K562 (cell line): ENCODE data around the gene TBC1D2B. TPM values are rescaled to one million over a fixed set of nuclear protein-coding genes. Genes with fewer than 3 reads are reported as not detected.

ENCODE experiments used
- ARNT ChIP-seq, 2 experiments: fragments of 450-650 bp; IDR thresholded peaks; 2 replicates each; pipeline ENCODE4 v1.6.1; 2016; ENCODE audit warnings: mild to moderate bottlenecking in 1 of 2
- BDP1 ChIP-seq: IDR thresholded peaks from 3 replicates; pipeline ENCODE4 v1.6.1; 2011; ENCODE audit not compliant: insufficient read length, insufficient read depth
- C11orf30 ChIP-seq: fragments of 450-650 bp; IDR thresholded peaks from 2 replicates; pipeline ENCODE4 v1.6.1; 2016; ENCODE audit warnings: low read depth, mild to moderate bottlenecking
- CBFA2T2 ChIP-seq: fragments of 450-650 bp; conservative IDR thresholded peaks from 2 replicates; pipeline ENCODE4 v1.6.1; 2017; ENCODE audit warnings: mild to moderate bottlenecking
- MAFF ChIP-seq: IDR thresholded peaks from 2 replicates; pipeline ENCODE4 v1.6.1; 2012; ENCODE audit warnings: low read length, improper control_type of control experiment
- MAFG ChIP-seq: fragments of 450-650 bp; conservative IDR thresholded peaks from 2 replicates; pipeline ENCODE4 v1.6.1; 2016; ENCODE audit warnings: missing genetic modification characterization, missing compliant biosample characterization
- MAFK ChIP-seq: IDR thresholded peaks from 2 replicates; pipeline ENCODE4 v1.6.1; 2011; ENCODE audit warnings: low read length, improper control_type of control experiment
- PCBP1 ChIP-seq: fragments of 200-400 bp; formaldehyde crosslinking; IDR thresholded peaks from 2 replicates; pipeline ENCODE4 v1.6.1; 2018; ENCODE audit warnings: mild to moderate bottlenecking, low read depth, low read length; ENCODE audit not compliant: poor library complexity, severe bottlenecking
- polyA plus RNA-seq, 8 experiments: library from polyadenylated mRNA; depleted of rRNA in 4 of 8; stranded (reverse) in 5 of 8; unstranded in 3 of 8; fragments of >200 nt; fragmentation: Nextera tagmentation in 2 of 8; fragmentation: Illumina TruSeq in 1 of 8; extraction: Ambion mirVana in 2 of 8; extraction: Trizol in 1 of 8; gene quantifications; 2 replicates each; pipeline versions ENCODE4 v1.2.1 to v1.2.3, GENCODE V29; 2011 to 2014; ENCODE audit warnings: inconsistent platforms in 1 of 8, missing spikeins in 1 of 8
- total RNA-seq, 7 experiments: library from RNA; depleted of rRNA in 6 of 7; stranded (reverse); fragments of >200 nt in 6 of 7; fragmentation: Illumina TruSeq in 2 of 7; extraction: Trizol in 2 of 7; gene quantifications; 2 replicates each; pipeline versions ENCODE4 v1.2.1 to v1.2.3, GENCODE V29; 2011 to 2021; ENCODE audit warnings: low replicate concordance in 1 of 7
- TF ChIP-seq, protein P1 (sequence below): fragments of 250-450 bp; sonication (Bioruptor Pico); IDR thresholded peaks from 2 replicates; pipeline ENCODE4 v1.5.0; 2021; ENCODE audit warnings: mild to moderate bottlenecking, moderate library complexity
- TF ChIP-seq, protein P2 (sequence below): fragments of 450-650 bp; formaldehyde crosslinking; IDR thresholded peaks from 2 replicates; pipeline ENCODE4 v1.4.0; 2022; ENCODE audit warnings: mild to moderate bottlenecking, moderate library complexity

Gene TBC1D2B
- total and polyA plus RNA-seq, 9 of the 15 experiments (the other 6 are each of a cell fraction or from before 2014, with no cell fraction given): 0.15 to 16.3 (median 8.9) TPM

DNA sequence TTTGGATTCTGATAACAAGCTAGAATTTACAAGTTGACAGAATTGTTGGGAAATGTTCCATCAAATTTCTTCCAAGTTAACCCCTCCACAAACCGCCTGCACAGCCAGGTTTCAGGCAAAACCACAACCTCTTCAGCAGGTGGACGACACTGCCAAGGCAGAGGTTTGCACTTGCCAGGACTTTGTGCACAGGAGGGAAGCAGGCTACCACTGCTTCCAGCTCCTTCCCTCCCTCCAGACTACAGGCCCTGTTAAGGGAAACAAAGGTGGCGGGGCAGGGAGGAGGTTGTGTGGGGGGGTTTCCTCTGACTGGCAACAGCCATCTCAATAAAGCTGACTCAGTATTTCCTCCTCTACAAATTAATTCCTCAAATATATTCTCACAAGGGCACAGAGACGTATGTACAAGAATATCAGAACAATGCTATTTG, 42.2 kb downstream of the TBC1D2B start (continued):
- TF ChIP-seq BDP1: no peak
- no peak for TF ChIP-seq CBFA2T2
- peak; percentile 87 for TF ChIP-seq C11orf30
- TF ChIP-seq MAFG (tag): peak; percentile 80
- peak; percentile 77 for TF ChIP-seq MAFF
- TF ChIP-seq ARNT (IDR thresholded peaks at IDR 0.05): no peak
- TF ChIP-seq MAFK: peak; percentile 76
- no peak for TF ChIP-seq PCBP1
- TF ChIP-seq, protein P1, sequence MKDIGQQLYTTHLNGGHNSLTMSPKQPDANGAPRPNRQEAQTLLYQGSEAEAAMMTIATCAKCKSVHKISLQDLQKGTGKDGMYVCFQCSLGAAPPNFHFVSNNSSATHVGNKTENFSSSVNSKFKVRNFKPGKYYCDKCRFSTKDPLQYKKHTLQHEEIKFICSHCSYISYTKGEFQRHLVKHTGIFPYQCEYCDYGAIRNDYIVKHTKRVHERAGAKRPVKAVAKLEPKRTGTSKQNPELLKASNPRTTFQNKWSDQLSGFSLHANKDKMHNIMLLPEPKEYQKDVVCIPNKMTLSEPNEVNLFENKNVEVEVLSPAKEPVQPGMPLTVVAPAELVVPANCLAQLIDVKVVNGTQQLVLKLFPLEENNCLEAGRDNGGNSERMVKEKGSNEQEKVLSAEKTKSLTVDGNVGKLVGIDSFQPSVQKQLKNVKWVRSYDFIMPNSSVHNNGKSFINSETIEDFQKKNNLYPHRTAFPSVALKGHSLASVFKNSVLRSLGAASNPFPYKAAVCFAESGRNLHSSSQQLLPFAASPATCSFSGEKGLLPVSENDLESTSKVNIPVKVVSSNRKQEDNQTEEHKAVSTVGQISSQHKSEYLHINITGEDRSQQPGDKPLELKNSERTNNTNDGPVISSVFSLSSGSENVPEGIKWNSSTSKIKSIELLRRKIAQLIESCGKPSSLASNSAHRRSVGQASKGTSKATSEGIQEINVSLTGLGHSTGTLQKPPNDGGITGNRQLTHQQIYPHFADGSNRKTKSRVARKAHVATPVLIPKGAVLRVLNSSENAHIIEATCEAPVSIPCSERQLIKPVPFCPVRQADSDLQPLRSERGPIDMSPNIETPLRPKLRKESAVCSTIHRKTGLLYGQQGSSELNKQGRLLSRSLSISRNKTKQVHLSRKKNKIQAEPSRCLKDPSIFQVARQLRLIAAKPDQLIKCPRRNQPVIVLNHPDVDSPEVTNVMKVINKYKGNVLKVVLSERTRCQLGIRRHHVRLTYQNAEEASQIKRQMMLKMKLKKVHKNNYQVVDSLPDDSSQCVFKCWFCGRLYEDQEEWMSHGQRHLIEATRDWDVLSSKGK (CRISPR knock-in tag): no peak
- TF ChIP-seq, protein P2, sequence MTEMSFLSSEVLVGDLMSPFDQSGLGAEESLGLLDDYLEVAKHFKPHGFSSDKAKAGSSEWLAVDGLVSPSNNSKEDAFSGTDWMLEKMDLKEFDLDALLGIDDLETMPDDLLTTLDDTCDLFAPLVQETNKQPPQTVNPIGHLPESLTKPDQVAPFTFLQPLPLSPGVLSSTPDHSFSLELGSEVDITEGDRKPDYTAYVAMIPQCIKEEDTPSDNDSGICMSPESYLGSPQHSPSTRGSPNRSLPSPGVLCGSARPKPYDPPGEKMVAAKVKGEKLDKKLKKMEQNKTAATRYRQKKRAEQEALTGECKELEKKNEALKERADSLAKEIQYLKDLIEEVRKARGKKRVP (CRISPR knock-in tag): no peak
